ENCODE results near the gene ABR. TPM values are rescaled to one million over a fixed set of nuclear protein-coding genes. Genes with fewer than 3 reads are reported as not detected.

ABR gene
- total and polyA plus RNA-seq, 2 donors from 2014 or later, result 18.7 to 116 TPM

GRCh38 chr17:1197379-1197778 lies 17.6 kb upstream of the ABR start:
- H3K9me3 ChIP-seq (ENCODE audit: control insufficient read depth in 2 of 3, insufficient read depth in 1 of 3, low read length in 3 of 3), result no peaks in the 10 kb centered on the region
- FAIRE-seq (no peak), DNase-seq (peak in 2 of 5 donors; percentile 53 to 73)
- peak overlapping the region in 1 of 2 donors; percentile 69 for H3K27ac ChIP-seq (ENCODE audit: low read depth in 2 of 2, low read length in 2 of 2)
- no peak overlapping the region for H3K4me3 ChIP-seq (ENCODE audit: low read length in 3 of 3)
- no peaks in the 10 kb centered on the region for H3K36me3 ChIP-seq (ENCODE audit: control insufficient read depth in 2 of 3, insufficient read depth in 3 of 3, low read length in 3 of 3)
- intact Hi-C loops (cut with DNase I), result no loop called here
- no peak for TF ChIP-seq CTCF (IDR thresholded peaks at IDR 0.05; ENCODE audit: borderline replicate concordance, extremely low read depth, insufficient read depth)
- peaks cover 0 to 4% (median 0%) of the 10 kb centered on the region in 3 donors for H3K4me1 ChIP-seq (ENCODE audit: control insufficient read depth in 2 of 3, insufficient read depth in 2 of 3, low read depth in 1 of 3, low read length in 3 of 3)
- H3K9ac ChIP-seq (ENCODE audit: low read length in 3 of 3), result no peak overlapping the region
- H3K27me3 ChIP-seq (ENCODE audit: control insufficient read depth, insufficient read depth, low read length), result no peaks in the 10 kb centered on the region

DNA sequence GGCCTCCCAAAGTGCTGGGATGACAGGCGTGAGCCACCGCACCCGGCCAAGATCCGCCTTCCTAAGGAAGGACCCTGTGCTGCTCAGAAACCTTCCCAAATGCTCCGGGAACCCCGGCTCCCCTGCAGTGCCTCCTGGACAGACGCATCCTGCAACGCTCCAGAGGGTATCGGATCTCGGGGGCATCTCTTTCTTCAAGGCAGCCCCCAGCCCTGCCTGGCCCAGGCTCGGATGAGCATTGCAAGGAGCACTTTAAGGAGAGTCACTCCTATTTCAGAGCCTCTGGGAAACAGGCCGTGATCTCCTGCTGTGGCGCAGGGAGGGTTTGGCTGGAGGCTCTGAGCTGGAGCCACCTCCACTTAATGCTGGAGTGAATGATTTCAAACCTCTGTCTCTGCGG lies 17.2 kb upstream of the ABR start:
- no peak for TF ChIP-seq CTCF (IDR thresholded peaks at IDR 0.05; ENCODE audit: borderline replicate concordance, extremely low read depth, insufficient read depth)
- FAIRE-seq (no peak), DNase-seq (no peak)
- Histone ChIP-seq H3K27me3 (ENCODE audit: control insufficient read depth, insufficient read depth, low read length) (no peaks in the 10 kb centered on the region), H3K4me1 (ENCODE audit: control insufficient read depth in 2 of 3, insufficient read depth in 2 of 3, low read depth in 1 of 3, low read length in 3 of 3) (peaks cover 0 to 4% (median 0%) of the 10 kb centered on the region in 3 donors), H3K9me3 (ENCODE audit: control insufficient read depth in 2 of 3, insufficient read depth in 1 of 3, low read length in 3 of 3) (no peaks in the 10 kb centered on the region), H3K9ac (ENCODE audit: low read length in 3 of 3) (no peak overlapping the region), H3K36me3 (ENCODE audit: control insufficient read depth in 2 of 3, insufficient read depth in 3 of 3, low read length in 3 of 3) (no peaks in the 10 kb centered on the region), H3K4me3 (ENCODE audit: low read length in 3 of 3) (no peak overlapping the region), H3K27ac (ENCODE audit: low read depth in 2 of 2, low read length in 2 of 2) (no peak overlapping the region)
- intact Hi-C loops (cut with DNase I), result no loop called here

- FAIRE-seq, result no peak
Observed at GRCh38 chr17:1192911-1193699, 13.3 kb upstream of the ABR start.

More at GRCh38 chr17:1192911-1193699, 13.3 kb upstream of the ABR start:
- Histone ChIP-seq H3K27ac (ENCODE audit: low read depth in 2 of 2, low read length in 2 of 2) (no peak overlapping the region), H3K36me3 (ENCODE audit: control insufficient read depth in 2 of 3, insufficient read depth in 3 of 3, low read length in 3 of 3) (no peaks in the 10 kb centered on the region), H3K4me3 (ENCODE audit: low read length in 3 of 3) (no peak overlapping the region), H3K27me3 (ENCODE audit: control insufficient read depth, insufficient read depth, low read length) (no peaks in the 10 kb centered on the region), H3K4me1 (ENCODE audit: control insufficient read depth in 2 of 3, insufficient read depth in 2 of 3, low read depth in 1 of 3, low read length in 3 of 3) (peaks cover 0 to 3% (median 0%) of the 10 kb centered on the region in 3 donors), H3K9me3 (ENCODE audit: control insufficient read depth in 2 of 3, insufficient read depth in 1 of 3, low read length in 3 of 3) (no peaks in the 10 kb centered on the region), H3K9ac (ENCODE audit: low read length in 3 of 3) (no peak overlapping the region)
- TF ChIP-seq CTCF (IDR thresholded peaks at IDR 0.05; ENCODE audit: borderline replicate concordance, extremely low read depth, insufficient read depth), result no peak
- peak in 1 of 5 donors; percentile 38 for DNase-seq
- intact Hi-C loops (cut with DNase I), result no loop called here
